Measurements from ENCODE around the gene NPIPB9.
"Not testable (repeated sequence)": the region's sequence is repeated elsewhere in the genome, so short reads cannot be mapped to it uniquely, and the experiment has no call there.

GRCh38 chr16:28781697-28782096 is 30.1 kb downstream of the NPIPB9 start:
- TF ChIP-seq CTCF (IDR thresholded peaks at IDR 0.05); POLR2AphosphoS5 (IDR thresholded peaks at IDR 0.05; ENCODE audit: insufficient read depth in 1 of 2, low read depth in 1 of 2): not testable (repeated sequence)

All from vagina (tissue), 2 donors.